ENCODE measurements around the gene POU6F2.

The POU6F2 gene

DNA sequence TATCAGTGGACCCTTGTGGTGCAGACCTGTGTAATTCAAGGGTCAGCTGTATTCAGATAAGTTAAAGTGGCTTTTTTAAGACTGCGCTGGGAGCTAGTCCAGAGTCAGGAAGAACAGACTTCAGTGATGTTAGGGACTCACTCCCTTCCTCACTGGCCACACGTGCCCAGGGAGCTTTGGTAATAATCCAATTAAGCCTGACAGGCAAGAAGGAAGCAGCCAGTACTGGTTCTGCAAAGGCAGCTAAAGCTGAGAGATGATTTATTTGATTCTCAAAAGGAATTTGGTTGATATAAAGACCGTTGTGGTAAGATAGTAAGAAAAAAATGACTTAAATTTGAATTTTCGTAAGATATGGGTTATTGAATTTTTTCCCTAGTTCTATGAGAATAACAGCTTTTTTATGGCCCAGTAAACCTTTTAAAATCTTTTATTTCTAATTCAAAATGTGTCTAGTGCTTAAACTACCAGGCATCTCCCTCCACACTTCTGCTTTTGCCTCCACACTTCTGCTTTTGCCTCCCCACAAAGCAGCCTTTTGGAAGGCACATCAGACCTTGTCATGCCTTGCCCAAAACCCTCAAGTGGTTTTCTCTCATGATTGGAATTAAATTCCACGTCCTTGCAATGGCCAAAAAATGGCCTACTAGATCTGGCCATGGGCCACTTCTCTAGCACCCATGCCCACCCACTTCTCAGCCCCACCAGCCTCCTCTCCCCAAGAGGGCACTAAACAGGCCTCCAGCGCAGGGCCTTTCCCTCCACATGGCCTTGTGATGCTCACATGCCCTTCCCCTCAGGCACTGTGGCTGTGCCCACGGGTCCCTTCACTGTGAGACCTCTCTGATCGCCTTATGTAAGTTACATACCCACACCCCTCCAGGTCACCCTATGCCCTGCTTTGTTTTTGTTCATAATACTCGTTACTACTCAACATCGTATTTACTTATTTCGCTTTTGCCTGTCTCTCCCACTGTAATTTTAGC, 92.5 kb downstream of the POU6F2 start:
- no peak for DNase-seq (ENCODE audit: low read depth)

- no peak for DNase-seq (ENCODE audit: low read depth)
Measured at GRCh38 chr7:39071116-39071515, 93.4 kb downstream of the POU6F2 start.

- DNase-seq (ENCODE audit: low read depth), result no peak
Measured at GRCh38 chr7:39073432-39073831, 95.7 kb downstream of the POU6F2 start.

- no peak for DNase-seq (ENCODE audit: low read depth)
Measured at GRCh38 chr7:39075210-39075609, 97.5 kb downstream of the POU6F2 start.

- no peak for DNase-seq (ENCODE audit: low read depth)
Measured at GRCh38 chr7:39083781-39084180, 106.1 kb downstream of the POU6F2 start.

GRCh38 chr7:39084349-39084748, 106.6 kb downstream of the POU6F2 start:
- no peak for DNase-seq (ENCODE audit: low read depth)

DNA sequence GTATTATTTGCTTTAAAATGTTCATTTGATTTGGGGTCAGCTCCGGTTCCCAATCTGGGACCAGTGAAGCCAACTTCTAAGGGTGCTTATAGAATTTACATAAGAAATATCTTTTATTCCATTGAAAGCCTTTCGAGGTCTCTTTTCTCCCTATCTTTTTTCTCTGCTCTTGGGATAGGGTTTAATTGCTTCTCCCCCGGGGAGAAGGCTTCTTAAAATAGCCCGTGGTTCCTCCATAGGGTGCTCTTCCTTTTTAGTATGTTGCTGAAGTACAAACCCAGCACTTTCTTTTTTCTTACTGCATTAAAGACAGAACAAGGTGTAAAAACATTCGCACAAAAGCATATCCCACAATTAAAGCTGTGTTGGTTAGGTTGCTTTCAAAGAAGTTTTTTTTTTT, 107.5 kb downstream of the POU6F2 start:
- no peak for DNase-seq (ENCODE audit: low read depth)

- DNase-seq (ENCODE audit: low read depth), result no peak
Measured at GRCh38 chr7:39085590-39086049, 107.9 kb downstream of the POU6F2 start.

DNA sequence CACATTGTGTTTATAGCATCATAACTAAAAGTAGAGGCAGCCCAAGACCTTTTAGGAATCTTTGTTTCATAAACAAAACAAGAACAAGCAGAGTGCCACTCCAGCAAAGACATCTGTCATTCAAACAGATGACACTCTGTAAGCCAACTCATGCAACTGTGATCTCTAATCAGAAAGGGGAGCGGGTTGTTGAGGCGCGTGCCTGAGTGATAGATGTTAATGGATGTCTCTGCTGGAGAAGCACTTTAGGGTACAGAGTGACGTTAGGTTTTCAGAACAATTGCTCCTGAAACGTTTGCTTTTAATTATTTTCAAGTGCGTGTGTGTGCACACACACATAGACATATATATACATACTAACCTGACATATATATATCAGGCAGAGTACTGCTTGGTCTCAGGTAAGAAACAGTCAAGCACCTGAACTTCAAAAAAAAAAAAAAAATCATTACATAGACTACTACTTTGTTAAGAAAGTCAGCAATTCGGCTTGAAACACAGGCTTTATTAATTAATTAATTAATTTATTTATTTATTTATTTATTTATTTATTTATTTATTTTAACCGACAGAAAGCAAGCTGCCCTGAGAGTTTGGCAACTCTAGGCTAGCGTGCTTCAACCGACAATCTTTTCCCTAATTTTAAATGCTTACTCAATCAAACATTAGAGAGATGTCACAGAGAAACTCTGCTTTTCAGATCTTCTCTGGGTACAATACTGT, 109.1 kb downstream of the POU6F2 start:
- no peak for DNase-seq (ENCODE audit: low read depth)

- DNase-seq (ENCODE audit: low read depth), result no peak
Measured at GRCh38 chr7:39088730-39089593, 111.3 kb downstream of the POU6F2 start.

GRCh38 chr7:39091145-39091544, 113.4 kb downstream of the POU6F2 start:
- no peak for DNase-seq (ENCODE audit: low read depth)

- DNase-seq (ENCODE audit: low read depth), result no peak
Measured at GRCh38 chr7:39091774-39092173, 114.1 kb downstream of the POU6F2 start.

- DNase-seq (ENCODE audit: low read depth), result no peak
Measured at GRCh38 chr7:39094731-39095130, 117.0 kb downstream of the POU6F2 start.

DNA sequence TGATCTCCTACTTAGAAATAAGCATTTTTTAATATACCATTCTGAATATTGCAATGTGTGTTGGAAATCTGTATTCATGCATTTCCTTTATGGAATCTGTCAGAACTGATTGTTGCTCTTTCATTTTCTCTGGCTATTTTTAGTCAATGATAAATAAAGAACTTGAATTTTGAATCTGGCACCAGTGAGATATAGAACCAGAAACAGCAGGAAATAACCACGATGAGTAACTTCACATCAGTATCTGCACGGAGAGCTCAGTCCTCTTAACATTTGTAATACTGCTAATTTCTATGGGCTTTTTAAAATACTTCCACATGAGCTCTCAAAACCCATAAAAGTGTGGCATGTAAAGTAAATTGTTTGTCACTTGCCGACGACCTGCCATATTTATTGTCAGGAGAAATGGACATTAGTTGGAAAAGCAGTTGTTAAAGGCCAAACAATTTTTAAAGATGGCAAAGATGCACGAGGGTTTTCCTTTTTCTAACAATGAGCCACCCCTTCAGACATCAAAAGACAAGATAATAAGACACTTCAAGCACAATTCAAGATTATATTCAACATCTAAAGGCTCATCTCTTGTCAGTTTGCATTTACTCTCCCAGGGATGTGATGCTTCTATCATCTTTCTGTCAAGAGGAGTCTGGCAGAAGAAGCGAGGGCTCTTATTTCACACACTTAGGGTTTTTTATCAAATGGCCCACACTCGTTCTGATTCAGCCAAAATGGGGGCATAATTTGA, 118.3 kb downstream of the POU6F2 start:
- DNase-seq (ENCODE audit: low read depth), result no peak

DNA sequence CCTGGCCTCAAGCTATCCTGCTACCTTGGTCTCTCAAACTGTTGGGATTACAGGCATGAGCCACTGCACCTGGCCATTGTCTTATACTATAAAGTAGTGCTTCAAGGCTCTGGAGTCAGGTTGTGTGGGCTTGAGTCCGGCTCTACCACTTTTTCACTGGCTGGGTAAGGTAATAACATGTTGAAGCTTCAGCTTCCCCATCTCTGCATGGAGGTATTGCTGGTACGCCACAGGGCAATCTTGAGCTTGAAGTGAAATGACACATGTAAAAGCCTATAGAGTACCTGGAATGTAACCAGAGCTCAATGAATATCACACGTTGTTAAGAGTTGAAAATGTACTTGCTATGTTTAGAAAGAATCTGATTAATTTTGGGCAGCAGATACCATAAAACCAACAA, 120.8 kb downstream of the POU6F2 start:
- no peak for DNase-seq (ENCODE audit: low read depth)

GRCh38 chr7:39099146-39099545, 121.4 kb downstream of the POU6F2 start:
- no peak for DNase-seq (ENCODE audit: low read depth)

- no peak for DNase-seq (ENCODE audit: low read depth)
Measured at GRCh38 chr7:39100270-39100669, 122.6 kb downstream of the POU6F2 start.

DNA sequence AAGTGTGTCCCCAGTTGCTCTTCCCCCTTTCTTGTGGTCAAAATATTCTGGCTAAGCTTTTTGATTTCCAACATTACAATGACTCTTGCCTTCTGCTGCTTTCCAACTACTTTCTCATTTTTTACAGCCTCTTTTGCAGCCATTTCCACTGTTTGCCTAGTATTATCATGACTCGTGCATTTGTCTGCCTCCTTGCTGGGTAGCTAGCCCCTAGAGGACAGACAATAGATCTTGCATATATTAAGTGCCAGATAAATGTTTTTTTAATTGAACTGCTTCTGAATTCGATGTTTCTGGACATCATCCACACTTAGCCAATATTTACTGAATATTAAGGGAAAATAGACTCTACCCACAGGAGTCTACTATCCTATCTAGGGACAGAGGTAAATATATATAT, 124.5 kb downstream of the POU6F2 start:
- no peak for DNase-seq (ENCODE audit: low read depth)

GRCh38 chr7:39105720-39106119, 128.0 kb downstream of the POU6F2 start:
- DNase-seq (ENCODE audit: low read depth), result no peak

GRCh38 chr7:39125846-39126245, 148.1 kb downstream of the POU6F2 start:
- DNase-seq (ENCODE audit: low read depth), result no peak

DNA sequence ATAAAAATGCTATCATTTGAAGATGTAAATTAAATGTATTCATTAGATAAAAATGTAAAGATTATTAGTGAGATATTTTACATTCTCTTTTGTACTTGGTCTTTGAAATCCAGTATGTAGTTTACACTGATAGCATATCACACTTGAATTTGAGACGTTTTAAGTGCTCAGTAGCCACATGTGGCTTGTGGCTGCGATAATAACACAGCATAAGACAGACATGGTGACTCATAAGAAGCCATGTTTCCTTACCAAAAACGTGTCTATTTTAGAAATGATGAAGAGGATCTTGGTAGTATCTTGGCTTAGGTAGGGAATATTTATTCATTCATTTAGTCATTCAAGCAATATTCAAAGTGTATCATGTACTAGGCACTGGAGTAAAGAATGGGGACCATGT, 149.3 kb downstream of the POU6F2 start:
- DNase-seq (ENCODE audit: low read depth), result no peak

Data from GM04504 (cell line).